HG02981 (cell line): Measurements from ENCODE around the gene NT5DC3.

Experiments
- ATAC-seq: cut with Tn5 transposase; IDR thresholded peaks from one replicate; pipeline ENCODE4 v1.9.1; 2021; ENCODE audit warnings: mild to moderate bottlenecking, moderate library complexity; ENCODE audit not compliant: unreplicated experiment

NT5DC3 gene

GRCh38 chr12:103833095-103833775, 7.8 kb downstream of the NT5DC3 start:
- ATAC-seq, result no peak

GRCh38 chr12:103832048-103832997, 8.7 kb downstream of the NT5DC3 start:
- no peak for ATAC-seq

- no peak for ATAC-seq
These were observed 10.2 kb downstream of the NT5DC3 start for GRCh38 chr12:103830730-103831320.

GRCh38 chr12:103830025-103830725, 10.9 kb downstream of the NT5DC3 start:
- no peak for ATAC-seq

GRCh38 chr12:103829092-103829491, 11.9 kb downstream of the NT5DC3 start:
- no peak for ATAC-seq

GRCh38 chr12:103827911-103828391, 13.1 kb downstream of the NT5DC3 start:
- ATAC-seq, result no peak

GRCh38 chr12:103824845-103825244, 16.2 kb downstream of the NT5DC3 start:
- ATAC-seq, result no peak

- ATAC-seq, result no peak
These were observed 16.7 kb downstream of the NT5DC3 start for GRCh38 chr12:103824290-103824689.

- no peak for ATAC-seq
These were observed 17.2 kb downstream of the NT5DC3 start for GRCh38 chr12:103823871-103824270.

GRCh38 chr12:103821773-103822172, 19.3 kb downstream of the NT5DC3 start:
- no peak for ATAC-seq

- ATAC-seq, result no peak
These were observed 20.0 kb downstream of the NT5DC3 start for GRCh38 chr12:103820881-103821489.

- ATAC-seq, result no peak
These were observed 20.7 kb downstream of the NT5DC3 start for GRCh38 chr12:103820361-103820760.

GRCh38 chr12:103819892-103820291, 21.1 kb downstream of the NT5DC3 start:
- ATAC-seq, result no peak

- ATAC-seq, result no peak
These were observed 21.7 kb downstream of the NT5DC3 start for GRCh38 chr12:103819312-103819711.

- ATAC-seq, result no peak
These were observed 23.2 kb downstream of the NT5DC3 start for GRCh38 chr12:103817791-103818190.

GRCh38 chr12:103816663-103817062, 24.4 kb downstream of the NT5DC3 start:
- ATAC-seq, result no peak

- ATAC-seq, result no peak
These were observed 26.6 kb downstream of the NT5DC3 start for GRCh38 chr12:103814436-103814835.

GRCh38 chr12:103813949-103814348, 27.1 kb downstream of the NT5DC3 start:
- no peak for ATAC-seq

GRCh38 chr12:103813426-103813825, 27.6 kb downstream of the NT5DC3 start:
- no peak for ATAC-seq

- no peak for ATAC-seq
These were observed 28.2 kb downstream of the NT5DC3 start for GRCh38 chr12:103812789-103813188.
